Body of pancreas (tissue), 4 donors: ENCODE measurements around the gene BBS10.
"Not testable (repeated sequence)": the region's sequence is repeated elsewhere in the genome, so short reads cannot be mapped to it uniquely, and the experiment has no call there.

Experiments used
- CTCF ChIP-seq, 7 experiments: fragments of 450-650 bp in 4 of 7; fragments of 200-600 bp in 3 of 7; sonication (generic) in 3 of 7; IDR thresholded peaks; one replicate each; pipeline ENCODE4 v1.5.1; 2016 to 2019; ENCODE audit warnings: antibody characterized with exemption in 7 of 7
- POLR2A ChIP-seq, 3 donors: fragments of 450-650 bp; IDR thresholded peaks; one replicate each; pipeline ENCODE4 v1.6.1; 2016; ENCODE audit warnings: antibody characterized with exemption in 3 of 3, mild to moderate bottlenecking in 2 of 3

GRCh38 chr12:76364131-76364530, 15.9 kb upstream of the BBS10 start:
- not testable (repeated sequence) for TF ChIP-seq CTCF, POLR2A (IDR thresholded peaks at IDR 0.05)
